HG03196 (cell line): Measurements from ENCODE around the gene ADAMTSL1.

Experiments used
- ATAC-seq: cut with Tn5 transposase; IDR thresholded peaks from one replicate; pipeline ENCODE4 v1.9.1; 2021; ENCODE audit not compliant: unreplicated experiment

Gene ADAMTSL1

DNA sequence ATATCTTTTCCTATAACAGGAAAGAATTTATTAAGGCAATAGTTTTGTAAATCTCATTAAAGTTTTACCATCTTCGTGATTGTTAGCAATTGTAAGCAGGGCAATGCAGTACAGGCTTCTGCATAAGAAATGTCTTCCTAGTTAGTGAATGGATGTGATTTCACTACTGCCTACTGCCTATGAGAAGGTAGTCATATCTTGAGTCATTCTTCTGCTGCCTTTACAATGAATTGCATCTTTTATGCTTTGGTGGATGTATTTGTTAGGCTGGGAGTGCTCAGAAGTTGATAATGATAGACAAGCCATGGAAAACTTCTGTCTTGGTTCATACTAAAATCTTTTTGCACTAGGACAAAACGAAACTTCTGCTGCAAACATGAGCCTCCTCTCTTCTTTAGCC is 128.0 kb downstream of the ADAMTSL1 start:
- ATAC-seq = no peak

- no peak for ATAC-seq
Observed at GRCh38 chr9:18604767-18605730, 131.1 kb downstream of the ADAMTSL1 start.

DNA sequence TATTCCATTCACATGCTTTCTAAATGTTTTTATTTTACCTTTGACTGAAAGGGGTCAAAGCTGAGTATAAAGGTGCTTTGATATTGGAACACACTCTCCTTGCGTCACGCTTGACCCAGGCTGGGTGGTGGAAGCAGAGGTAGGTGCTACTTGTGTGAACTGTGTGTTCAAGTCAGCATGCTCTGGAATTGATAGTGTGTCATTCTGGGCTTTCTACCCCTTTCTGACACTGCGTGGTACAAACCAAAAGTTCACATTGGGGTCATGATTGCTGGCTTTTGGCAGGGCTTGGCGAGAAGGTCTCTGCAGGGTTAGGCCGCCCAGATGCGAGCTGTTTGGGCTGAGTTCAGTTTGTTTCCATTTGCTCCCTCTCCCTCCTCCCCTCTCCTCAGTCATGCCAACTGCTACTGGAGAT is 131.8 kb downstream of the ADAMTSL1 start:
- no peak for ATAC-seq

GRCh38 chr9:18606281-18606680 is 132.3 kb downstream of the ADAMTSL1 start:
- no peak for ATAC-seq

GRCh38 chr9:18606846-18607245 is 132.9 kb downstream of the ADAMTSL1 start:
- no peak for ATAC-seq

GRCh38 chr9:18608371-18608770 is 134.4 kb downstream of the ADAMTSL1 start:
- ATAC-seq = no peak

DNA sequence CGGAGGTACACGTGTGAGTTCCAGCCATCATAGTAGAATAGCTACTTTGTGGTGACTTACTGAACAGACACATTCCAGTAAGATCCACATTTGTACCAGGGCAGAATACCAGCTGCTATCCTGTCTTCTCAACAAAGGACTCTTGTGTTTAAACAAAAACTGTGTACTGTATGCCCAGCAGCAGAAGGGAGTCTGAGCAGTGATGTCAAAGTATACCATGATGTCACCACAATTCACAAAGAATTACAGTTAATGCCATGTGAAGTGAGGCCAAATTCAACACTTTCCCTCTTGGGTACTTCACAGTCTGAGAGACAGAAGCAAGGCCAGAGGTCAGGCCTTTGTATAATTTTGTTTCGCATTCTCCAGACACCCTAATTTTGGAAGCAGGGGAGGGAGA is 137.0 kb downstream of the ADAMTSL1 start:
- no peak for ATAC-seq

DNA sequence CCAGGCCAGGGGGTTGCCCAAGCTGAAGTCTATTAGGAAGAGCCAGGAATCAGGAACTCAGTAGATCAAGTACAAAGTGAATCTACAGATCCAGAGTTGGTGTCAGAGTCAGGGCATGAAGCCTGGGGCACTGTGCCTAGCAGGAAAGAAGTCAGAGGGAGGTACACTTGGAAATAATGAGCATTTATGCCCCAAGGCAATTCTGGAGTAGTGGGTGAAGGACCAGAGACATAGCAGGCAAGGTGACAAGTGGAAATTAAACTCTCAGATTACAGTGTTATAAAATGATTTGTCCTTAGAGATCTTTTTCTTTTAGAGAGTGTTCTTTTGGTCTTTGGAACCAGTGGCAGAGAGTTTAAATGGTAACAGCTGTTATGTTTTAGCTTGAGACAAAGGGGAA is 138.0 kb downstream of the ADAMTSL1 start:
- ATAC-seq = no peak

- ATAC-seq = no peak
Observed at GRCh38 chr9:18614116-18614515, 140.2 kb downstream of the ADAMTSL1 start.

DNA sequence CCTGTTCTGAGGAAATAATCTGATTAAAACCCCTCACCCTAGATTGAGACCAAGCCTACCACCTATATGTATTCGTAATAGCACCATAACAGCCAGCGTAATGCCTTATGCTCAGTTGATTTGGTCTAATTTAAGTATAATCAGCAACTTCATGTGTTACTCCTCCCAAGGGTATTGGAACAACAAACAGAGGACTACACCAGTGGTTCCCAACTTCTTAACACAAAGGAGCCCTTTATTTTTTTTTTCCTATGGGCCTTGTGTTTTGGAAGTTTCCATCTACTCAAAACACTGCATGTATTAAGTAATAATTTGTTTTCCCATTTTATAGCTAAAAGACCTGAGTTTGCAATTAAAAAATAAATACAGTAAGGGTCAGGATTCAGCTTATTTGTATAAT is 140.7 kb downstream of the ADAMTSL1 start:
- ATAC-seq = no peak

DNA sequence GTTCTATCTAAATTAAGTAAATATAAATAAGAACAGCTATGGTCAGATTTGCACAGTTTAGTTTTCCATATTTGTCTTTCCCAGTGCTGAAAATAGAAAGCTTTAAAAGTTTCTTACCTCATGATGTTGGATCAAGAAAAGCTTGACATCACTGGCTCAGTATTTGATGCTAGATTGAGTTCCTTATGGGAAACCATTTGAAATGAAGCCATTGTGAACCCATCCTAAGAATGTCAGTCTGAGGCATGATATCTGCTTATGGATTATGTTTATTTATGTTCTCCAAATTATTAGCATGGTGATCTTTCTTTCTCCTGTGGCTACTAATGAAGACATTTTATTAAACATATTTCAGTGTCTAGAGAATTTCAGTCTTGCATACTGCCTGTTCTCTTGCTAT is 143.0 kb downstream of the ADAMTSL1 start:
- no peak for ATAC-seq

- ATAC-seq = no peak
Observed at GRCh38 chr9:18617759-18618158, 143.8 kb downstream of the ADAMTSL1 start.

- ATAC-seq = no peak
Observed at GRCh38 chr9:18618862-18619261, 144.9 kb downstream of the ADAMTSL1 start.

- no peak for ATAC-seq
Observed at GRCh38 chr9:18622186-18622836, 148.4 kb downstream of the ADAMTSL1 start.

- no peak for ATAC-seq
Observed at GRCh38 chr9:18623221-18624079, 149.5 kb downstream of the ADAMTSL1 start.

- no peak for ATAC-seq
Observed at GRCh38 chr9:18626046-18626698, 152.2 kb downstream of the ADAMTSL1 start.

DNA sequence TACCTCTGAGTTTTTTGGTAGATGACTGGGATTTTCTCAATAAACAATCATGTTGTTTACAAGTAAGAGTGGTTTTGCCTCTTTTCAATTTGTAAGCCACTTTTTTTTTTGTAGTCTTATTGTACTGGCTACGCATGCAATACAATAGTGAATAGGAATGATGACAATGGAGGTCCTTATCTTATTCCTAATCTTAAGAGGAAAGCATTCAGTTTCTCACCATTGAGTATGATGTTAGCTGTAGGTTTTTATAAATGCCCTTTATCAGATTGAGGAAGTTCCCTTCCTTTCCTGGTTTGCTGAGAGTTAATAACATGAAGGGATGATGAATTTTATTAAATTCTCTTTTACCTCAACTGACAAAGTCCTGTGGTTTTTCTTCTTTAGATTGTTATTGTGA is 155.2 kb downstream of the ADAMTSL1 start:
- ATAC-seq = no peak

- ATAC-seq = no peak
Observed at GRCh38 chr9:18632632-18633403, 158.9 kb downstream of the ADAMTSL1 start.

DNA sequence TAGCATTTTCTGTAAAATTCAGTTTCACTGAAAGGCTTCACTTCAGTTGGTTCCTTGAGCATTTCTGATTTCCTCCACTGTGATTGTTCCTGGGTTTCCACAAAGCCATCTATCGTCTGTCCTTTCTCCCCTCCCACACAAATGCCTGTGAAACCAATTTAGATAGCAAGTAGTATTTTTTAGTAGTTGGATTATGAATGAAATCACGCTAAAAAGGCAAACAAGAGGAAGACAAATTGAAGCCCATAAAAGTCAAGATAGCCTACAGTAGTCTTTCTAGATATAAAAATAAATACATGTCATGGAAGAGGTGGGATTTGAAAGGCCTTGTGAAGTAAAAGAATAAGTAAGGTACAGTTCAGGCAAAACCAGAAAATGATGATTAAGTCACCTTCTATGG is 162.8 kb downstream of the ADAMTSL1 start:
- no peak for ATAC-seq
